GM12891 (cell line): ENCODE measurements around the gene CPED1.

ENCODE experiments used
- POLR2A ChIP-seq: IDR thresholded peaks from 2 replicates; pipeline ENCODE4 v1.6.1; 2011; ENCODE audit warnings: low read depth, low read length, control low read depth
- POLR2AphosphoS5 ChIP-seq: IDR thresholded peaks from 2 replicates; pipeline ENCODE4 v1.6.1; 2011; ENCODE audit warnings: low read depth, low read length, control low read depth

DNA sequence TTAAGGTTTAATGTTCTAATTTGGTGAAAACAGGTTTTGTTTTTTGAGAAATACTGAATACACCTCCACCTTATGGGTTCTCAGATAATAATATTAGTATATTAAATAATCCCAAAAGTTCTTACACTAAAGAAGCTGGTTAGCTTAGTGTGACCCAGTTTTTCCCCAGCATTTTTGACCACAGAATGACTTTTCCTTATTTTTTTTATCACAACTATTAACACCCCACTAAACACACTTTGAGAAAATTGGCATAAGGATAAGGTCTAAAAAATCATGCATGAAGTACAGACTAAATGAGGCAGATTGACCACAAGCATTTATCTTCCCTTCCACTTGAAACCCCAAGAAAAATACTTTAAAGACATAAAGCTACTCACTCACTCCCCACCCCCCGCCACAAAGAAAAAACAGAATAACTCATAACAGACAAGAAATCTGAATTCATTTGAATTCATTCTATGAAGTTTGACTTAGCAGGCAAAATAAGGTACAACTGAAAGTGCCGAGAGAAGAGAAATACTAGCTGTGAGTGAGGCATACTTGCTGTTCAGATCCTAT is 290.6 kb downstream of the CPED1 start:
- TF ChIP-seq POLR2A (no peak), POLR2AphosphoS5 (no peak)
